ENCODE data around the gene CCDC157. TPM values are rescaled to one million over a fixed set of nuclear protein-coding genes. Genes with fewer than 3 reads are reported as not detected.

Gene CCDC157
- total and polyA plus RNA-seq, 2 of the 4 experiments (the other 2 are of a cell fraction) = 0.90 to 2.2 TPM

GRCh38 chr22:30340911-30341685, 15.7 kb upstream of the CCDC157 start:
- no peak overlapping the region for H3K56ac ChIP-seq (ENCODE audit: extremely low read depth, insufficient read depth, low read length)
- no peak overlapping the region for H3K9ac ChIP-seq (ENCODE audit: low read depth, low read length)
- H4K5ac ChIP-seq (ENCODE audit: low read depth, low read length) = no peak overlapping the region
- BruUV-seq (replicated peaks) = no TSS peak
- H3K9me3 ChIP-seq (ENCODE audit: control insufficient read depth, insufficient read depth, low read length) = no peaks in the 10 kb centered on the region
- no peak overlapping the region for H3K4me3 ChIP-seq (ENCODE audit: insufficient read depth, low read depth, low read length)
- peaks cover 7% of the 10 kb centered on the region; the same call in 1 of the 2 replicates for H3K9me1 ChIP-seq (ENCODE audit: insufficient read depth, low read length)
- intact Hi-C loops (cut with micrococcal nuclease) = no loop called here
- in situ Hi-C loops (cut with MboI; ENCODE audit: low sequenced_read_pairs) = no loop called here
- H4K20me1 ChIP-seq (ENCODE audit: insufficient read depth, low read length) = peaks cover 3% of the 10 kb centered on the region; the same call in 1 of the 2 replicates
- H3K4ac ChIP-seq (ENCODE audit: low read depth, low read length) = no peak overlapping the region
- no peak overlapping the region for H2BK5ac ChIP-seq (ENCODE audit: low read depth, low read length, poor library complexity, severe bottlenecking)
- dilution Hi-C loops (cut with HindIII; ENCODE audit: low sequenced_read_pairs, unreplicated experiment) = no loop called here
- ChIA-PET POLR2A (ENCODE audit: unreplicated experiment) (no interaction called here), CTCF (no interaction called here)
- no peak overlapping the region for H3K14ac ChIP-seq (replicated peaks; ENCODE audit: low read depth, low read length)
- no peak overlapping the region for H3K4me2 ChIP-seq (ENCODE audit: low read depth, low read length)
- DNase-seq (no peak), ATAC-seq (ENCODE audit: low read depth) (no peak)
- no peak overlapping the region for H2AK5ac ChIP-seq (ENCODE audit: low read depth, low read length)
- no peak overlapping the region for H3K27ac ChIP-seq (ENCODE audit: insufficient read depth, low read length)
- no peaks in the 10 kb centered on the region for H3K27me3 ChIP-seq (ENCODE audit: control insufficient read depth, insufficient read depth, low read length)
- no peaks in the 10 kb centered on the region for H3K4me1 ChIP-seq (ENCODE audit: control insufficient read depth, insufficient read depth, low read length)
- no peak overlapping the region for H2AK9ac ChIP-seq (replicated peaks; ENCODE audit: low read depth, low read length, poor library complexity)
- no peak overlapping the region for H2AFZ ChIP-seq (replicated peaks; ENCODE audit: low read length, poor library complexity)
- WGBS, 2 experiments (ENCODE audit: extremely low coverage in 2 of 2, insufficient read length in 1 of 2) = 75% methylated on average over 4 of the region's 16 CpGs; no CpG with 5 or more reads in 1 of the 2 experiments
- no peak overlapping the region for H4K8ac ChIP-seq (ENCODE audit: low read depth in 2 of 2, low read length in 2 of 2)
- H4K91ac ChIP-seq (ENCODE audit: insufficient read depth, low read depth, low read length) = no peak overlapping the region
- H3K36me3 ChIP-seq (ENCODE audit: control insufficient read depth, insufficient read depth, low read length) = peaks cover 89% of the 10 kb centered on the region
- no peak overlapping the region for H2BK120ac ChIP-seq (ENCODE audit: low read depth, low read length)
- no peak overlapping the region for H3K23ac ChIP-seq (ENCODE audit: low read depth, low read length)
- no peak overlapping the region for H2BK20ac ChIP-seq (ENCODE audit: low read depth, low read length)
- no peak overlapping the region for H3K18ac ChIP-seq (ENCODE audit: low read depth, low read length)
- peaks cover 8 to 24% of the 10 kb centered on the region in 2 experiments for H3K79me1 ChIP-seq (ENCODE audit: low read depth in 1 of 2, low read length in 2 of 2)
- TF ChIP-seq CTCF (conservative IDR thresholded peaks at IDR 0.05; ENCODE audit: low read depth, low read length) (no peak), CEBPB (IDR thresholded peaks at IDR 0.05; ENCODE audit: low read depth, low read length) (no peak), RAD21 (IDR thresholded peaks at IDR 0.05; ENCODE audit: low read length) (no peak), USF2 (IDR thresholded peaks at IDR 0.05; ENCODE audit: low read depth, low read length) (no peak), MAZ (IDR thresholded peaks at IDR 0.05; ENCODE audit: borderline replicate concordance, low read depth, low read length) (no peak), SMC3 (IDR thresholded peaks at IDR 0.05; ENCODE audit: low read depth, low read length) (no peak), POLR2A (IDR thresholded peaks at IDR 0.05; ENCODE audit: low read depth, low read length) (no peak)
- no peak overlapping the region for H2BK15ac ChIP-seq (ENCODE audit: low read depth, low read length)

All from IMR-90 (cell line).